NCI-H2081 treated with DMSO at 0.1 percent for 48 hours (cell line): ENCODE measurements around the gene TMEM267.
"Not testable (repeated sequence)": the region's sequence is repeated elsewhere in the genome, so short reads cannot be mapped to it uniquely, and the experiment has no call there.

ENCODE experiments used
- DNase-seq: peaks from one replicate; lab custom pipeline; 2025; lab: John Stamatoyannopoulos, UW

Gene TMEM267

DNA sequence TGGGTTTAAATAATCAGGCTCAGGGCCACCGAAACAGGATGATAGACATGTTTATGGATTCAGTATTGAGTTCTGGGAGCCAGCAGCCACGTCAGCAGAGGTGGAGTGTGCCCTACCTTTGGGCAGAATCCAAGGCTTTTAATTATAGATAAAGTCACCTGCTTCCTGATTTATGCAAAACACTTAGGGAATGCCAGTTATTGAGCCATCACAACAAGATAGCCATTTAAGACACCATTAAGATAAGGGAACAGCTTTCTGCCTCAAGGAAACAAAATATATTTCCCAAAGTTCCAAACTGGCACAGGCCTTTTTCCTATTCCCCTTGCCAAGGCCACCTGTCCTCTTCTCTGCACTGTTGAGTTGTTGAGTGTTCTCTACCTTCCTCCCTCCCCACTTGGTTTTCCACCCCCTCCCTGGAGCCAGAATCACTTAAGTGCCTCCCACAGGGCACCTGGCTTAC, 73.8 kb downstream of the TMEM267 start:
- DNase-seq, result no peak

DNA sequence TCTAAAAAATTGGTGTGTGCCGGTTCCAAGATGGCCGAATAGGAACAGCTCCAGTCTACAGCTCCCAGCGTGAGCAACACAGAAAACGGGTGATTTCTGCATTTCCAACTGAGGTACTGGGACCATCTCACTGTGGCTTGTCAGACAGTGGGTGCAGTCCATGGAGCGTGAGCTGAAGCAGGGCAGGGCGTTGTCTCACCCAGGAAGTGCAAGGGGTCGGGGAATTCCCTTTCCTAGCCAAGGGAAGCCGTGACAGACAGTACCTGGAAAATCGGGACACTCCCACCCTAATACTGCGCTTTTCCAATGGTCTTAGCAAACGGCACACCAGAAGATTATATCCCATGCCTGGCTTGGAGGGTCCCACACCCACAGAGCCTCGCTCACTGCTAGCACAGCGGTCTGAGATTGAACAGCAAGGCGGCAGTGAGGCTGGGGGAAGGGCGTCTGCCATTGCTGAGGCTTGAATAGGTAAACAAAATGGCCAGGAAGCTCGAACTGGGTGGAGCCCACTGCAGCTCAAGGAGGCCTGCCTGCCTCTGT, 81.1 kb downstream of the TMEM267 start:
- not testable (repeated sequence) for DNase-seq

DNA sequence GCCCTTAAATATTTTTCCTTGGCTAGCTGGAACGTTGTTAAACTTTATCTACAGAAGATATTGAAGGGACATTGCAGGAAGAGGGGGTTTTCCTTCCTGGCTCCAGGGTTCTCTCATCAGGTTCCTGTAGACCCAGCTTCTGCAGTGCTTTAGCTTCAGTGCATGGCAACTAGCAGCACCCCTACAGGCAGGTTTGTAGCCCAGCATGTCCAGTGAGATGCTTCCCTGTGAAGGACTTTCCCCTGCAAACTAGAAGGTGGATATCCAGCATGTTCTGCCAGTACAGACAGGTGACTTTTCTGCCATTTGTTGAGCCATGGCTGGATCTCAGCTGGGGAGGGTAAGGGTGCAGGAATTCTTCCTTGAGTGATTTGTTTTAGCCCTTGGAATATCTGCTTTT, 81.8 kb downstream of the TMEM267 start:
- no peak for DNase-seq

DNA sequence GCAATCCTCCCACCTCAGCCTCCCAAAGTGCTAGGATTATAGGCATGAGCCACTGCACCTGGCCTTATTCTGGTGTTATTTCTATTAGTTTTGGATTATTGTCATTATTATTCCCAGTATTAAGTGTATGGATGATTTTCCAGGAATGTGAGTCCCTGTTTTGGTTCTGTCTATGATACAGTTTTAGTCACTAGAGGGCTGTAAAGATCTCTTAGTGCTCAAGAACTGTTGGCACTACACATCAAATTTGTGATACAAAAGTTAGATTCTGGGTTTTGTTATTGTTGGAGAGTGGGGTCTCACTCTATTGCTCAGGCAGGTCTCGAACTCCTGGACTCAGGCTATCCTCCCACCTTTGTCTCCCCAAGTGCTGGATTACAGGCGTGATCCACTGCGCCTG, 83.6 kb downstream of the TMEM267 start:
- DNase-seq, result no peak

DNA sequence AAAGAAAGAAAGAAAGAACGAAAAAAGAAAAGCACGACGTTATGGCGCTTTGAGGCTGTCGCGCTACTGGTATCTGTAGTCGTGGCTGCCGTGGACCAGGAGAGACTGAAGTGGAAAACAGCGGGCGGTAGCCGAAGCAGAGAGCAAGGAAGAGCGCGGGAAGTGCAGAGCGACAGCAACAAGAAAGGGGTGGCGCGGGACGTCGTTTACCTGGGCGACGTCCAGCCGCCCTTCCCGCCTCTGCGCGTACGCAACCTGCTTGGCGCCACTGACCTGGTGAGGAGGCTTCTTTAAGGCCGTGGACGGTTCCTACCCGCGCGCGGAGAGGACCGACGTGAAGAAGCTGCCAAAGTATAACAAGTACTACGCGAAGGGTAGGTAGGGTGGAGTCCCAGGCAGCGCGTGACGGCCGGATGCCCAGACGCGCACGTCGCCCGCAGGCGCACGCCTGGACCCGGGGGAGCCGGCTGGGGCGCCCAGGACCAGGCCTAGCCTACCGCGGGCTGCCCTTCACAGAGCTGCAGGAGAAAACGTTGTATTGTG, 86.8 kb downstream of the TMEM267 start:
- no peak for DNase-seq
